Coronary artery (tissue), 2 donors: Measurements from ENCODE around the gene OCEL1.

Source experiments
- DNase-seq: peaks from one replicate; pipeline ENCODE4 v3.0.0-alpha.2; 2017; ENCODE audit warnings: low spot score
- H3K27ac ChIP-seq, 2 donors: fragments of 200-600 bp; sonication (generic); one replicate each; pipeline ENCODE4 v1.5.1; 2016 to 2019
- H3K4me3 ChIP-seq: fragments of 200-600 bp; sonication (generic); 2 replicates; pipeline ENCODE4 v1.5.1; 2016; ENCODE audit warnings: mild to moderate bottlenecking, moderate library complexity
- TF ChIP-seq, protein P1 (sequence below): fragments of 200-600 bp; sonication (generic); IDR thresholded peaks from one replicate; pipeline ENCODE4 v1.5.1; 2019; ENCODE audit warnings: antibody characterized with exemption

OCEL1 gene

DNA sequence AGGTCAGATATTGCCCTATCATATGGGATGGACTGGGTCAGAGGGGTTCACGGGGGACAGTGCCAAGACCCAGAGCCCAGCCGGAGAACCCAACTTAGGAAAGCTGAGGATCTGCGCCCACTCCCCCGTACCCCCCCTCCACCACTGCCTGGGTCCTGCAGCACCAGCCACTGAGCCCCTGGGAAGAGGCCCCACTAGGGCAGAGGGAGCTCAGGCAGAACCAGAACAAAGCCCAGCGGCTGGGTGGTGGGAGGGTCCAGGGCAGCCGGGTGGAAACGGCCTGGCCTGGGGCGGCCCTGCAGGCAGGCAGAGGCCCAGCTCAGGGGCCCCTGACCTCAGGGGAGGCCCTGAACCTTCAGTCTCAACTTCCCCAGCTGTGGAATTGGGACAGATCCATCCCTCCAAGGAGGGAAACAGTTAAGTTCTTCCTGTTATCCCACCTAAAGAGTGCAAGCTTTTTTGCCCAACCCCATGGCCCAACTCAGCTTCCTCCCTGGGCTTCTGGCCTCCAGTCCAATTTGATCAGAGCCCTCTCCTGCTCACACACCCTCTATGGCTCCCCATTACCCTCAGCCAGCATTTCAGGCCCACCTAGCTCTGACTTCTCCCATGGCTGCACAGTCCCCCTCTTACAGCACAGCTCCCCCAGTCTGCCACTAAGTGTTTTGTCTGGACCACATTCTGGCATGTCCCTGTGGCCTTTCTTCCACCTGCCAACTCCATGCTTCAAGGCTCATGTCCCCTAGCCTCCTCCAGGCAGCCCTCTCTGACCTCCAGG is 16.6 kb downstream of the OCEL1 start:
- DNase-seq: no peak
- H3K27ac ChIP-seq: peak overlapping the region; percentile 61 to 91
- peak overlapping the region; percentile 6 for H3K4me3 ChIP-seq

DNA sequence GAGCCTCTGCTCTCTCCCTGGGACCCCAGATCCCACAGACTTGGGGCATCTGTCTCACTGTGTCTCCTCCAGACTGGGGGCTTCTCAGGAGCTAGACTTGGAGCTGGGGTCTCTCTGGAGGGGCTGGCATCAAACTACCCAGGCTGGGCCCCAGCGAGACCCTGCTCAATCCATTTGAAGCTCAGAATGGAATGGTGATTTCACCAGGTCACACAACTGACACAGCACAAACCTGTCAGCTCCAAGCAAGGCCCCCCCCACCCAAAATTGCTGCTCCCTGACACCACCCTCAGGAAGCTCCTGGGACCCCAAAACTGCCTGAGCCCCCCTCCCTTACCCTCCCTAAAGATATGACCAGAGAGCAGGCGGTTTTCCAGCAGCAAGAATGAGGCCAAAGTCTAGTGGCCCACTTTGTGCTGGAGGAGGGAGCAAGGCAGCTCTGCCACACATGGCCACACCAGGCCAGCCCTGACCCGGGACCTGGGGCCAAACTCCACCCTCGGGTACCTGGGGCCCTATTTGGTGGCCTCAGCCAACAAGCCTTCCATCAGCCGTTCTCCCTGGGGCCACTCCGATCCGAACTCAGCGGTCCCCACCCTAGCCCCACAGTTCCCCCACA is 17.3 kb downstream of the OCEL1 start:
- Histone ChIP-seq H3K4me3 (peak overlapping the region; percentile 98), H3K27ac (peak overlapping the region; percentile 61 to 91)
- no peak for DNase-seq
- TF ChIP-seq, protein P1, sequence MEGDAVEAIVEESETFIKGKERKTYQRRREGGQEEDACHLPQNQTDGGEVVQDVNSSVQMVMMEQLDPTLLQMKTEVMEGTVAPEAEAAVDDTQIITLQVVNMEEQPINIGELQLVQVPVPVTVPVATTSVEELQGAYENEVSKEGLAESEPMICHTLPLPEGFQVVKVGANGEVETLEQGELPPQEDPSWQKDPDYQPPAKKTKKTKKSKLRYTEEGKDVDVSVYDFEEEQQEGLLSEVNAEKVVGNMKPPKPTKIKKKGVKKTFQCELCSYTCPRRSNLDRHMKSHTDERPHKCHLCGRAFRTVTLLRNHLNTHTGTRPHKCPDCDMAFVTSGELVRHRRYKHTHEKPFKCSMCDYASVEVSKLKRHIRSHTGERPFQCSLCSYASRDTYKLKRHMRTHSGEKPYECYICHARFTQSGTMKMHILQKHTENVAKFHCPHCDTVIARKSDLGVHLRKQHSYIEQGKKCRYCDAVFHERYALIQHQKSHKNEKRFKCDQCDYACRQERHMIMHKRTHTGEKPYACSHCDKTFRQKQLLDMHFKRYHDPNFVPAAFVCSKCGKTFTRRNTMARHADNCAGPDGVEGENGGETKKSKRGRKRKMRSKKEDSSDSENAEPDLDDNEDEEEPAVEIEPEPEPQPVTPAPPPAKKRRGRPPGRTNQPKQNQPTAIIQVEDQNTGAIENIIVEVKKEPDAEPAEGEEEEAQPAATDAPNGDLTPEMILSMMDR: no peak

More for the DNA sequence above, 16.6 kb downstream of the OCEL1 start:
- TF ChIP-seq, protein P1: no peak

- TF ChIP-seq, protein P1: no peak
- no peak for DNase-seq
- Histone ChIP-seq H3K27ac (peak overlapping the region; percentile 61 to 91), H3K4me3 (peak overlapping the region; percentile 98)
These were observed 18.0 kb downstream of the OCEL1 start for GRCh38 chr19:17243830-17244617.

- no peak for DNase-seq
- peak overlapping the region; percentile 61 to 91 for H3K27ac ChIP-seq
- TF ChIP-seq, protein P1: no peak
- peak overlapping the region; percentile 98 for H3K4me3 ChIP-seq
These were observed 18.9 kb downstream of the OCEL1 start for GRCh38 chr19:17244618-17245534.

DNA sequence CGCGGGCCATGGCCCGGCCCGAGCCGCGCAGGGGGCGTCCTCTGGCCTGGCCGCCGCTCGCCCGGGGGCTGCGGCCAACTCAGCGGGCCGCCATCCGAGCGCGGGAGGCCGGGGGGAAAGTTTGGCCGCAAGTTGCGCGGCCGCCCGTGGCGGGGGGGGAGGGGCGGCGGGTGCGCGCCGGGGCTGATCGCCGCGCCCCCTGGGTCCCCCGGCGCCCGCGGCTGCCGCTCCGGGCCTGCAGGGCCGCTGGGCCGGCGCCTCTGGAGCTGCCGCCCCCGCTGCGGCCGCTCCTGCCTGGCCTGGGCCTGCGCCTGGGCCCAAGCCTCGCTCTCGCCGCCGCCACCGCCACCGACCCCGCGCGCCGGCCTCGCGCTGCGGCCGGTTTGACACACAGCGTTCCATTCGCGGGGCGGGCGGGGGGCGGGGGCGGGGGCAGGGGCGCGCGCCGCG is 19.5 kb downstream of the OCEL1 start, which contains the start of gene NR2F6:
TSS of gene NR2F6 (minus strand) at position 385 of the 450 bp plus-strand sequence. CDS start 699 bp downstream, outside the sequence.
- Histone ChIP-seq H3K4me3 (peak within 1 kb of the TSS; percentile 98), H3K27ac (peak within 1 kb of the TSS; percentile 61 to 91)
- no peak for DNase-seq
- TF ChIP-seq, protein P1: no peak
